Gastrocnemius medialis (tissue), 4 donors: ENCODE data around the gene SPTLC2.

ENCODE experiments used
- POLR2A ChIP-seq, 2 donors: fragments of 450-650 bp; IDR thresholded peaks; one replicate each; pipeline ENCODE4 v1.6.1; 2017; ENCODE audit warnings: antibody characterized with exemption in 2 of 2, mild to moderate bottlenecking in 2 of 2, moderate library complexity in 2 of 2
- TF ChIP-seq, protein P1 (sequence below), 5 experiments: fragments of 450-650 bp in 3 of 5; fragments of 200-600 bp in 2 of 5; sonication (generic) in 2 of 5; IDR thresholded peaks in 4 of 5; conservative IDR thresholded peaks in 1 of 5; 1 replicate in 4 of 5; 2 replicates in 1 of 5; pipeline ENCODE4 v1.5.1; 2016 to 2019; ENCODE audit warnings: antibody characterized with exemption in 5 of 5, mild to moderate bottlenecking in 3 of 5, moderate library complexity in 3 of 5

DNA sequence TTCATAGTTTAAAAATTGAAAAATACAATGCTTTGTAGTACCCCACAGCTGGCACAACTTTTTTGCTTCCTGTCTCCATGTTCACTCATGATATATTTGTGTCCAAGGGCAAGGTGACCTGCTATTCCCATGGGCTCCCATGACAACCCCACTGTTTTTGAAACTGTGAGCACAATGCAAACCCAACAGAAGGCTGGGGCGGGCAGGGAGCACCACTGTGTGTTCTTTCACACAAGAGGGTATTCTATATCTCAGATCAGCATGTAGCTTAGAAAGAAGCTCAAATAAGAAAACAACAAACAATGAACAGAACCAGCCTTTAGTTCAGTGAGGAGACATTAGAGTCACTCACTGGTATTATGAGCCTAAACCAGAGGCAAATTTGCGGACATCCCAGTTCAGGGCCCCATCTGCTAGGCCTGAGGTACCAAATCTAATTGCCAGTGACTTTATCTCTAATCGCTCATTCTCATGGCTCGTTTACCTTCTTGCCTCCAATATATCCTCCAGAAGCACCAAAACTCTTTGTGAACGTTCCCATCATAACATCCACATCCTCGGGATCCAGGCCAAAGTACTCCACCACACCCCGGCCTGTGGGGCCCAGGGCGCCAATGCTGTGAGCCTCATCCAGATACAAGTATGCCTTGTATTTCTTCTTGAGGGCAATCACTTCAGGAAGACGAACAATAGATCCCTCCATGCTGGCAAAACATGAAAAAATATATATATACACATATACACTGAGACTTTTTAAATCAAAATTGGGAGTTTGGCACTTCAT is 61.4 kb downstream of the SPTLC2 start:
- TF ChIP-seq, protein P1, sequence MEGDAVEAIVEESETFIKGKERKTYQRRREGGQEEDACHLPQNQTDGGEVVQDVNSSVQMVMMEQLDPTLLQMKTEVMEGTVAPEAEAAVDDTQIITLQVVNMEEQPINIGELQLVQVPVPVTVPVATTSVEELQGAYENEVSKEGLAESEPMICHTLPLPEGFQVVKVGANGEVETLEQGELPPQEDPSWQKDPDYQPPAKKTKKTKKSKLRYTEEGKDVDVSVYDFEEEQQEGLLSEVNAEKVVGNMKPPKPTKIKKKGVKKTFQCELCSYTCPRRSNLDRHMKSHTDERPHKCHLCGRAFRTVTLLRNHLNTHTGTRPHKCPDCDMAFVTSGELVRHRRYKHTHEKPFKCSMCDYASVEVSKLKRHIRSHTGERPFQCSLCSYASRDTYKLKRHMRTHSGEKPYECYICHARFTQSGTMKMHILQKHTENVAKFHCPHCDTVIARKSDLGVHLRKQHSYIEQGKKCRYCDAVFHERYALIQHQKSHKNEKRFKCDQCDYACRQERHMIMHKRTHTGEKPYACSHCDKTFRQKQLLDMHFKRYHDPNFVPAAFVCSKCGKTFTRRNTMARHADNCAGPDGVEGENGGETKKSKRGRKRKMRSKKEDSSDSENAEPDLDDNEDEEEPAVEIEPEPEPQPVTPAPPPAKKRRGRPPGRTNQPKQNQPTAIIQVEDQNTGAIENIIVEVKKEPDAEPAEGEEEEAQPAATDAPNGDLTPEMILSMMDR (IDR thresholded peaks at IDR 0.05 in 4 of 5, conservative IDR thresholded peaks at IDR 0.05 in 1 of 5) = no peak
- TF ChIP-seq POLR2A (IDR thresholded peaks at IDR 0.05) = no peak
